NCI-H460 (cell line): ENCODE results near the gene HABP4. TPM values are rescaled to one million over a fixed set of nuclear protein-coding genes. Genes with fewer than 3 reads are reported as not detected.
"Not testable (repeated sequence)": the region's sequence is repeated elsewhere in the genome, so short reads cannot be mapped to it uniquely, and the experiment has no call there.

Experiments
- DNase-seq: peaks from one replicate; pipeline ENCODE4 v3.0.0-alpha.2; 2016; ENCODE audit warnings: low read depth; ENCODE audit errors: extremely low read depth
- total RNA-seq: library from RNA; depleted of rRNA; stranded (reverse); fragments of >200 nt; shearing (Covaris generic); gene quantifications from 2 replicates; pipeline ENCODE4 v1.2.3, GENCODE V29; 2014

Gene HABP4
- total RNA-seq, 1 experiment from 2014 or later: 7.2 TPM

DNA sequence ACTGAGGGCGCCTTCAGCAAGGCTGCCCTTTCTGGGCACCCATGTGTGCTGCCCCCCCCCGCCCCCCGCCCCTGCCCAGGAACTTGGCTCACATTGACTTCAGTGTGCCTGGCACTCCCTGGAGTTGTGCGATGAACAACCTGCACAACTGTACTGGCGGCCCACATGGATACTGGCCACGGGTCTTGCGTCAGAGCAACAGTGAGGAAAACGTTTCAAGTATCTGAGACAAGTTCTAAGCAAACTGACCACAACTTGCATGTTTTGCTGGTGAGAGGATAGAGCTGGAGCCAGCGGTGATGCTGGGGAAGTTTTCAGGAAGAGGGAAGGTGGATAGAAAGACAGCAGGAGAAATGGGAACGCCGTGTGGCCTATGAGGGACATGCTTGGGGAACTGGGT lies 45.4 kb downstream of the HABP4 start:
- no peak for DNase-seq

GRCh38 chr9:96496368-96497116 lies 46.6 kb downstream of the HABP4 start:
- DNase-seq: no peak

DNA sequence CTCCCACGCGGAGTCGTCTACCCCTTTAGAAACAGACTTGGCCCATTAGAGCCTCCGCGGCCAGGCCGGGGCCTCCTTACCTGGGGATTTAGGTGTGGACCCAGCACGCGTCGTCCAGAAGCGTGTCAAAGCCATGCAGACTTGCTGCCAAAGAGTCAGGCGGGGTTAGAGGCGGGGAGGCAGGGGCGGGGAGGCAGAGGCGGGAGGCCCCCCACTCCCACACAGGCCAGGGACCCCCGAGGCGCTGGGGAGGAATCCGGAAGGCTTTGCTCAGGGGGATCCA lies 47.1 kb downstream of the HABP4 start:
- DNase-seq: no peak

DNA sequence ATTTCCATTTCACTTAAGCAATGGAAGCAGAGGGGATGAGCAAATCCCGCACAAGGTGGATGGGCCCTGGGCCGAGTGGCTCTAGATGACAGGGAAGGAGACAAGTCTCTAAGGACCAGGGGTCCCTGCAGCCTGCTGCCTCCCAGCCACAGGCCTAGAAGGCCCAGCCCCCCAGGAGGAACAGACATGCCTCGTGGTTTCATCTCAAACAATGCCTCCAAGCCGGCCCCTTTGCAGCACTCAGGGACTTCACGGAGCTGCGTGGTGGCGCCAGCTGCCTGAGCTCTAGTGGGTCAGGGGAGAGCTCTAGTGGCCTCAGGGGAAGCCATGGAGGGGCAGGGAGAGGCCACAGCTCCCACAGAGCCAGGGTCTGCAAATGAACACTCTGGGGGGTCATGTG lies 48.8 kb downstream of the HABP4 start:
- no peak for DNase-seq

GRCh38 chr9:96499257-96499656 lies 49.3 kb downstream of the HABP4 start:
- no peak for DNase-seq

- no peak for DNase-seq
Measured at GRCh38 chr9:96500696-96501632, 51.0 kb downstream of the HABP4 start.

DNA sequence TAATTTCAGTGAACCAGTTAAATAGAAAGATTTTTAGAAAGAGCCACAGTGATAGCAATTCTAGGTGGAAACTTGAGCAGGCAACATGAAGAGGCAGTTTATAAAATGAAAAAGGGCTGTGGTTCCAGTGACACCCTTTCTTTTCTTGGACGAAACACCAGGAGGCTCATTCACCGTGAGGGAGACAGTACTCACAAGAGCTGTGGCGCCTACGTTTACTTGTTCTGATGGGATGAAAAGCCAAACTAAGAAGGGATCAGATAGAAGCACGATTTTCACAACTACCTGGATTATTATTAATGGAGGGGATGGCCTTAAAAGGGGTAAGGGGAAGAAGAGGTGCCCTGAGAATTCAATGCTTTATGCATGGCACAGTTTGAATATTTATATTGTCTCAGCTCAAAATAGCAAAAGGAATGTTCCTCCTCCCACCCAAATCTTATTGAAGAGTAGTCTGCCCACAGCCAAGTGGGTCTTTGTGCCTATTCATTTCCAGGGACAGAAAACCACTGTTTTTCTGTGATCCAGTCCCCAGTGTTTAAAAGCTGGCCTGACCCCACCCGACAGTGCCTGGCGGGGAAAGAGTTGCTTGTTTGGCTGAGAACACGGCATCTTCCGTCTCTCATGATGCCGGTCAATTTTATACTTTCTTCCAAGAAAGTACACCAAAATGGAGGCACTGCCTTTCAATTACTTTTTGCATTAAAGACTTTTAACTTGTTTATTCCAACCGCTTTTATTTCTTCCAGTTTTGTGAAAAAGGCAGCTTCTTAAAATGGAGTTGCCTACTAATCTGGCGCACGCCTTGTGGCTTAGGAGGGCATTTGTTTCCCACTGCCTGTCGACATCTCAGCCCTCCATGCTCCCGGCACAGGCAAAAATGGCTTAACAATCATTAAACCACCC lies 51.9 kb downstream of the HABP4 start:
- no peak for DNase-seq

DNA sequence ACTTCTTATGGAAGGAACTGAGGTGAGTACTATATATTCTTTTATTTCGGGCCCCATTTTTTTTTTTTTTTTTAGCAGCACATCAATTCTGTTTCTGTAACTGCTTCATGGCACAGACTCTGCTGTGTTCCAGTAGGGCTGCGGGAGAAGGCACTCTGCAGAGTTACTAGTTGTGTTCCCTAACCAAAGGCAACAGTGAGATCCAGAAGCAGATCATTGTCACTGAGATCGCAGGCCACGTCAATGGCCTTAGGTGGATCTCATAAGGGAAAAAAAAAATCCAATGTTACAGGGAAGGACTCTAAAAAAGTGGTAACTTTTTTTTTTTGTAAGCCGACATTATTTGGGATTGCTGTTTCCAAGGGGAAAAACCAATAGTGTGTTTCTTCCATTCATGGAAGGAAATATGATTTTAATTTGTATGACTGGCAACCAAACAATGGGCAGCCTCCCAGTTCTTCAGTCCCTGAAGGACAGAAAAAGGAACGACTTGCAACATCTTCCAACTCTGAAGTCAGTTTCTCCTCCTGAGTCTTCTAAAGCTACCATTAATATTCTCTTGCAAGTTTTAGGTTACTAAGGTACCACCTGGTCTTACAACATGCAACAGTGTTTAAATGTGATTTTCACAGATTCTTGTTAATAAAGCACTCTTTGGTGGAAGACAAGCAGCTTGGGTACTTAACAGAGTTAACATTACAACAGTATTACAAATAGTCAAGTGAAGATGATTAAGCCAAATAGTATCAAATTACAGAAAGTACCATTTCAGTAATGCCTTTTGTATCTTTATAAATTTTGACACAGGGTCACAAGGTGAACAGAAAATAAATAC lies 52.8 kb downstream of the HABP4 start:
- DNase-seq: no peak

- not testable (repeated sequence) for DNase-seq
Measured at GRCh38 chr9:96503374-96503748, 53.4 kb downstream of the HABP4 start.

- DNase-seq: no peak
Measured at GRCh38 chr9:96503918-96504317, 53.9 kb downstream of the HABP4 start.

GRCh38 chr9:96505316-96505991 lies 55.5 kb downstream of the HABP4 start:
- no peak for DNase-seq

- DNase-seq: no peak
Measured at GRCh38 chr9:96508227-96508940, 58.4 kb downstream of the HABP4 start.

GRCh38 chr9:96509026-96509425 lies 59.1 kb downstream of the HABP4 start:
- DNase-seq: no peak

DNA sequence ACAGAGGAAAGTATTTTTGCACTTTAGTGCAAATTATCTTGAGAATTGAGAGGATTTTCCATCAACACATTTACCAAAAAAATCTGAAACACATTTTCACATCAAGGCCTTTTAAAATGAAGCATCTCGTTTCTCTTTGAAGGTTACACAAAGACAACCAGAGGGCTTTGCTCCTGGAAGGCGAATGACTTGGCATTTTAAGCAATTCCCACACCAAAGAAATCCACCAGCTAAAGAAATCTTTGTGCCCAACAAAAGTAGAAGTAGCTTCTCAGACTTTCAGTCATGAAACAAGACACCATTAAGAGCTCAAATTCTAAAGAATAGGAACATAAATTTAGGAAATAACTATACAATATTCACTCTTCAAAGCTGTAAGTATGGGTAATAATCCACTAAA lies 59.9 kb downstream of the HABP4 start:
- DNase-seq: no peak

GRCh38 chr9:96510258-96510657 lies 60.3 kb downstream of the HABP4 start:
- no peak for DNase-seq

GRCh38 chr9:96512240-96512639 lies 62.3 kb downstream of the HABP4 start:
- DNase-seq: no peak

- DNase-seq: no peak
Measured at GRCh38 chr9:96513622-96514021, 63.7 kb downstream of the HABP4 start.

- no peak for DNase-seq
Measured at GRCh38 chr9:96514108-96514799, 64.3 kb downstream of the HABP4 start.
